Vagina (tissue), 2 donors: ENCODE measurements around the gene ALAD.

Experiments used
- CTCF ChIP-seq, 3 experiments: fragments of 450-650 bp in 2 of 3; fragments of 200-600 bp in 1 of 3; sonication (generic) in 1 of 3; IDR thresholded peaks; one replicate each; pipeline ENCODE4 v1.5.1; 2017 to 2019; ENCODE audit warnings: antibody characterized with exemption in 3 of 3, mild to moderate bottlenecking in 2 of 3, moderate library complexity in 2 of 3
- POLR2A ChIP-seq, 2 donors: fragments of 450-650 bp; IDR thresholded peaks; one replicate each; pipeline ENCODE4 v1.6.1; 2017; ENCODE audit warnings: antibody characterized with exemption in 2 of 2, mild to moderate bottlenecking in 2 of 2, moderate library complexity in 2 of 2
- POLR2AphosphoS5 ChIP-seq, 2 donors: sonication (generic); formaldehyde crosslinking; IDR thresholded peaks; one replicate each; pipeline ENCODE4 v1.9.0; 2017; ENCODE audit warnings: antibody characterized with exemption in 2 of 2, mild to moderate bottlenecking in 2 of 2, low read depth in 1 of 2; ENCODE audit not compliant: insufficient read depth in 1 of 2

DNA sequence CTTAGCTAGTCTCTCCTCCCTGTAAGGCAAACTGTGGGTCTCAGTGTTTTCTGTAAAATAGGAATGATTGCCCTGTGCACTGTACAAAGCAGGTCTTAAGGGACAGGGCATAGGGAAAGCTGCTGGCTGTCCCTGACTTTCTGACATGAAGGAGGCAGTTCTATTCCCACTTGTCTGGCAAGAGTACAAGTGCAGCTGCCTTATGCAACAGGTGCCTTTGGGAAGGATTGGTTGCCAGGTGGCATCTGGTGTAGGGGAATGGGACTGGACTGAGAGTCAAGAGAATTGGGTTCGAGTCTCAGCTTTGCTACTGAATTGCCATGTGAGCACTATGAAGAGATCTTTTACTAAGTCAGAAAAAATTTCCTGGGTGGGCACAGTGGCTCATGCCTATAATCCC is 41.7 kb downstream of the ALAD start:
- TF ChIP-seq CTCF (IDR thresholded peaks at IDR 0.05) (no peak), POLR2A (IDR thresholded peaks at IDR 0.05) (no peak), POLR2AphosphoS5 (IDR thresholded peaks at IDR 0.05; ENCODE audit: insufficient read depth in 1 of 2, low read depth in 1 of 2) (no peak)
